Stimulated activated CD8-positive, alpha-beta memory T cell treated with anti-CD3 and anti-CD28 coated beads, Interleukin-15, amount 100 ng/mL, for 1 hour (primary cell): ENCODE data around the gene TMEM212.

Source experiments
- DNase-seq: peaks from one replicate; pipeline ENCODE4 v3.0.0-alpha.2; 2020; ENCODE audit warnings: low read depth

TMEM212 gene

GRCh38 chr3:171842864-171843518 is at the start of gene TMEM212:
TSS of gene TMEM212 (plus strand) at chr3:171843349. CDS start at chr3:171843384, 35 bp downstream.
- no peak for DNase-seq

- DNase-seq: no peak
Observed at GRCh38 chr3:171796625-171797264, 46.4 kb upstream of the TMEM212 start.

- no peak for DNase-seq
Observed at GRCh38 chr3:171797265-171797679, 45.9 kb upstream of the TMEM212 start.

GRCh38 chr3:171797873-171798272 is 45.3 kb upstream of the TMEM212 start:
- no peak for DNase-seq

- no peak for DNase-seq
Observed at GRCh38 chr3:171799501-171799900, 43.6 kb upstream of the TMEM212 start.

- DNase-seq: no peak
Observed at GRCh38 chr3:171801738-171802589, 41.2 kb upstream of the TMEM212 start.

- no peak for DNase-seq
Observed at GRCh38 chr3:171802590-171802956, 40.6 kb upstream of the TMEM212 start.

GRCh38 chr3:171803044-171803443 is 40.1 kb upstream of the TMEM212 start:
- no peak for DNase-seq

- no peak for DNase-seq
Observed at GRCh38 chr3:171804618-171805389, 38.3 kb upstream of the TMEM212 start.

- no peak for DNase-seq
Observed at GRCh38 chr3:171805687-171806086, 37.5 kb upstream of the TMEM212 start.

- DNase-seq: no peak
Observed at GRCh38 chr3:171806200-171807128, 36.7 kb upstream of the TMEM212 start.

- DNase-seq: no peak
Observed at GRCh38 chr3:171807129-171807675, 35.9 kb upstream of the TMEM212 start.

- no peak for DNase-seq
Observed at GRCh38 chr3:171807806-171808205, 35.3 kb upstream of the TMEM212 start.

GRCh38 chr3:171809611-171809860 is 33.6 kb upstream of the TMEM212 start:
- DNase-seq: no peak

GRCh38 chr3:171809861-171810628 is 33.1 kb upstream of the TMEM212 start, which contains the start of gene PLD1:
TSS of gene PLD1 (minus strand) at chr3:171810483. CDS start at chr3:171738051, 72,432 bp downstream.
- no peak for DNase-seq

- no peak for DNase-seq
Observed at GRCh38 chr3:171810629-171811294, 32.4 kb upstream of the TMEM212 start.

- DNase-seq: no peak
Observed at GRCh38 chr3:171811295-171811912, 31.7 kb upstream of the TMEM212 start.

GRCh38 chr3:171811913-171812335 is 31.2 kb upstream of the TMEM212 start:
- DNase-seq: no peak

- no peak for DNase-seq
Observed at GRCh38 chr3:171812811-171813210, 30.3 kb upstream of the TMEM212 start.
